Measurements from ENCODE around the gene NKAIN2. TPM values are rescaled to one million over a fixed set of nuclear protein-coding genes. Genes with fewer than 3 reads are reported as not detected.

NKAIN2 gene
- total and polyA plus RNA-seq, 8 donors = 9.5 to 23.4 (median 18.9) TPM; not detected in 2

- peak in 2 of 4 donors; percentile 56 to 73 for DNase-seq
Observed at GRCh38 chr6:124757560-124757959, 953.9 kb downstream of the NKAIN2 start.

GRCh38 chr6:124758663-124759062 is 955.0 kb downstream of the NKAIN2 start:
- Histone ChIP-seq H3K9me3 (peaks cover 0 to 2% of the 10 kb centered on the region in 2 donors), H3K27me3 (no peaks in the 10 kb centered on the region), H3K4me1 (no peaks in the 10 kb centered on the region), H3K27ac (no peak overlapping the region), H3K4me3 (no peak overlapping the region), H3K36me3 (no peaks in the 10 kb centered on the region)
- intact Hi-C loops (cut with DNase I) = no loop called here
- ATAC-seq (no peak), DNase-seq (no peak)
- TF ChIP-seq CTCF (IDR thresholded peaks at IDR 0.05) = no peak

More at GRCh38 chr6:124757560-124757959, 953.9 kb downstream of the NKAIN2 start:
- TF ChIP-seq CTCF (IDR thresholded peaks at IDR 0.05) = no peak
- peaks cover 0 to 2% of the 10 kb centered on the region in 2 donors for H3K9me3 ChIP-seq
- no peaks in the 10 kb centered on the region for H3K4me1 ChIP-seq
- H3K4me3 ChIP-seq = no peak overlapping the region
- no peaks in the 10 kb centered on the region for H3K36me3 ChIP-seq
- intact Hi-C loops (cut with DNase I) = no loop called here
- no peaks in the 10 kb centered on the region for H3K27me3 ChIP-seq
- no peak for ATAC-seq
- H3K27ac ChIP-seq = no peak overlapping the region

- no peak overlapping the region for H3K4me3 ChIP-seq
- intact Hi-C loops (cut with DNase I) = no loop called here
- H3K27ac ChIP-seq = no peak overlapping the region
- DNase-seq (peak in 1 of 4 donors; percentile 47), ATAC-seq (no peak)
- H3K9me3 ChIP-seq = no peaks in the 10 kb centered on the region
- no peaks in the 10 kb centered on the region for H3K4me1 ChIP-seq
- TF ChIP-seq CTCF (IDR thresholded peaks at IDR 0.05) = no peak
- no peaks in the 10 kb centered on the region for H3K36me3 ChIP-seq
- no peaks in the 10 kb centered on the region for H3K27me3 ChIP-seq
Observed at GRCh38 chr6:124765280-124765679, 961.6 kb downstream of the NKAIN2 start.

GRCh38 chr6:124768224-124768623 is 964.6 kb downstream of the NKAIN2 start:
- H3K9me3 ChIP-seq = no peaks in the 10 kb centered on the region
- DNase-seq = no peak
- H3K27me3 ChIP-seq = no peaks in the 10 kb centered on the region
- intact Hi-C loops (cut with DNase I) = no loop called here
- ATAC-seq = no peak
- no peak for TF ChIP-seq CTCF (IDR thresholded peaks at IDR 0.05)
- H3K4me1 ChIP-seq = no peaks in the 10 kb centered on the region
- no peaks in the 10 kb centered on the region for H3K36me3 ChIP-seq
- no peak overlapping the region for H3K4me3 ChIP-seq
- H3K27ac ChIP-seq = no peak overlapping the region

GRCh38 chr6:124769811-124770544 is 966.3 kb downstream of the NKAIN2 start:
- Histone ChIP-seq H3K27ac (no peak overlapping the region), H3K4me1 (no peaks in the 10 kb centered on the region), H3K27me3 (no peaks in the 10 kb centered on the region), H3K36me3 (no peaks in the 10 kb centered on the region), H3K4me3 (no peak overlapping the region), H3K9me3 (no peaks in the 10 kb centered on the region)
- ATAC-seq = no peak
- intact Hi-C loops (cut with DNase I) = no loop called here
- no peak for TF ChIP-seq CTCF (IDR thresholded peaks at IDR 0.05)
- no peak for DNase-seq
